Sigmoid colon (tissue), 4 donors: ENCODE measurements around the gene RAB12.

Experiments used
- CTCF ChIP-seq, 4 experiments: fragments of 450-650 bp in 3 of 4; fragments of 200-600 bp in 1 of 4; IDR thresholded peaks; one replicate each; pipeline ENCODE4 v1.5.1; 2016 to 2019; ENCODE audit warnings: antibody characterized with exemption in 4 of 4, mild to moderate bottlenecking in 3 of 4, moderate library complexity in 2 of 4
- POLR2AphosphoS5 ChIP-seq, 4 donors: sonication (generic); formaldehyde crosslinking; IDR thresholded peaks; one replicate each; pipeline ENCODE4 v1.6.1; 2017; ENCODE audit warnings: antibody characterized with exemption in 4 of 4

DNA sequence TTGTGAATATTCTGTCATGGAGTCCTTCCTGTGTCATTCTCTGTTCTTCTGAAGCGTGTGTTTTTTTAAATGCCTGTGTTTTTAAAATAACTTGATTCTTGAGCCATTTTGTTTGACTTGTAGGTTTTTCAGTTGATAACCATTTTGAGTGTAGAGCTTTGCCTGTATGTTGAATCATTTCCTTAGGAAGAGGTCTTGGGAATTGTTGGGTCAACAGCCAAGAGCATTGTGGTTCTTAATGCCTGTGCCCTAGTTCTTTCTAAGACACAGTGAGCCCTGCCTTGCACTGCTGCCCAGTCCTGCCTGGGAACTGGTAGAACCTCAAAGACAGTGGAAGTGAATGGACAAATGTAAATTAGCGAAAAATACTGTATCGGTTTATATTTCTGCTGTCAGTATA lies 25.9 kb downstream of the RAB12 start:
- TF ChIP-seq CTCF (IDR thresholded peaks at IDR 0.05): no peak
- no peak for TF ChIP-seq POLR2AphosphoS5 (IDR thresholded peaks at IDR 0.05)
